SK-N-MC (cell line): ENCODE data around the gene PSMC5.
A peak's percentile ranks its signal among the peaks of the same experiment; 100 is the strongest.

ENCODE experiments used
- DNase-seq: peaks from one replicate; pipeline ENCODE4 v3.0.0-alpha.2; 2011; ENCODE audit warnings: low read depth, low spot score
- H3K27ac ChIP-seq: fragments of 200-600 bp; sonication (generic); 2 replicates; pipeline ENCODE4 v1.5.1; 2016; ENCODE audit warnings: mixed run types
- H3K36me3 ChIP-seq: fragments of 200-600 bp; sonication (generic); 2 replicates; pipeline ENCODE4 v1.6.1; 2017; ENCODE audit warnings: antibody characterized with exemption, low read length, mixed read lengths; ENCODE audit not compliant: insufficient read depth
- H3K4me3 ChIP-seq: fragments of 200-600 bp; sonication (generic); 2 replicates; pipeline ENCODE4 v1.5.1; 2016
- H3K9ac ChIP-seq: fragments of 200-600 bp; sonication (generic); 2 replicates; pipeline ENCODE4 v1.8.0; 2017; ENCODE audit warnings: mixed run types, mixed read lengths; ENCODE audit not compliant: insufficient read length
- H3K9me3 ChIP-seq: fragments of 200-600 bp; sonication (generic); 2 replicates; pipeline ENCODE4 v1.6.1; 2017; ENCODE audit warnings: low read depth, mild to moderate bottlenecking, antibody characterized with exemption, low read length, moderate library complexity, mixed read lengths
- EZH2 ChIP-seq: fragments of 200-600 bp; sonication (generic); IDR thresholded peaks from one replicate; pipeline ENCODE4 v1.6.1; 2017; ENCODE audit warnings: antibody characterized with exemption
- FOXP2 ChIP-seq: optimal IDR thresholded peaks from 2 replicates; pipeline ENCODE3; 2011; ENCODE audit warnings: mild to moderate bottlenecking, moderate library complexity; ENCODE audit not compliant: insufficient read depth; ENCODE audit errors: extremely low read length, control extremely low read depth
- POLR2AphosphoS5 ChIP-seq: IDR thresholded peaks from 2 replicates; pipeline ENCODE4 v1.6.1; 2012; ENCODE audit warnings: mild to moderate bottlenecking, low read depth, low read length, borderline replicate concordance

The PSMC5 gene

DNA sequence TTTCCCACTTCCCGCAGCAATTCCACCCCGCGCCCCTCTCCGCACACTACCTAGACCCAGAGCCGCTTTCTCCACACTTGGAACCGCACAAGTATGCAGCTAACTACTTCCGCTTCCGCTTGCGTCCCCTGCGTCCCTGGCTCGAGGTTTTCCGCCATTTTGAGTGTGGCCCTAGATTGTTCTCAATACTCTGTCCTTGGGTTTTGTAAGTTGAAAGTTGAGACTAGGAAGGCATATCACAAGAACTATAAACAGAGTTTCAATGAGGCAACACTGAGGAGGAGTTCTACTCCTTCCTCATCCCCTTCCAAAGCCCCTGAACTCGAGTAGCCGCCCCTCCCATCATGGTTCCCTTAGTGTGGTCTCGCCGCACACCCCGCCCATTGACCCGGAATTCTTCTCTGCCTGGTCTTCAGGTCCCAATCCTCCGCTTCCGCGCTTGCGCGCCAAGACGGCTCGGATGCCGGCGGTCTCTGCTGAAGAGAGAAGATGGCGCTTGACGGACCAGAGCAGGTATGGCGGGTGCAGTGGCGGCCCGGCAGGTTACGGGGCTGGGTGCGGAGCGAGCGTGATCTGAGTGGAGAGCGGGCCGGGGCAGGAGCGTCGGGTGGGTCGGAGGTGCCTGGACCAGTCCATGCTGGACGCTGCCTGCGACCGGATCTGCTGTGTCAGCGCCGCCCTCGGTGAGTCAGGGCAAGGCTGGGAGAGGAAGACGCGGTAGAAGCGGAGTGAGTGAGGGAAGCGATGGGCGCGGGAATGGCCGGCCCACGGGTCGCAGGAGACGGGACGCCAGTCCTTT is at the start of gene PSMC5, which contains the start of gene FTSJ3:
TSS of gene PSMC5 (plus strand) at position 430 of the 799 bp plus-strand sequence. CDS start at position 490, 60 bp downstream.
TSS of gene FTSJ3 (minus strand) at position 662 of the 799 bp plus-strand sequence. CDS start 761 bp downstream, outside the sequence.
- Histone ChIP-seq H3K36me3 (peaks cover 72% of the 10 kb centered on the region), H3K9ac (peak within 1 kb of the TSS; percentile 98), H3K27ac (peak within 1 kb of the TSS; percentile 98), H3K4me3 (peak within 1 kb of the TSS; percentile 99), H3K9me3 (no peaks in the 10 kb centered on the region)
- TF ChIP-seq POLR2AphosphoS5 (peak; percentile 95), FOXP2 (no peak), EZH2 (no peak)
- DNase-seq, result peak; percentile 81

DNA sequence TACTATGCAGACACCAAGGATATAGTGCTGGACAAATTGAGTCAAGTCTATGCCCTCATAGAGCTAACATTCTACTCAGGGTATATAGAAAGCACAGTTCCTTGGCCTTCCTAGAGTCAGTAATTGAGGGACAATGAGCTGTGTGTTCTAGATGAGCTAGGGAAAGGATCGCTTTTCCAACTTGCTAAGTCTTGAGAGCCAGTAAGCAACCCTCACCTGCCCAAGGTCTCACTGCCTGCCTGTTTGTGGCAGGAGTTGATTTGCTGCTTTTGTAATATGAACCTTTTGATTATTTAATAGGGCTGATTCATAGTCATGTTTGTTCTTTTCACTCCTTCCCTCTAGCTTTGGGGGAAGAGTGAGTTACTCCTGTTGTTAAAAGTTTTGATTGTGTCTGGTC is 46.7 kb upstream of the PSMC5 start:
- TF ChIP-seq POLR2AphosphoS5 (no peak), FOXP2 (no peak), EZH2 (no peak)
- Histone ChIP-seq H3K9ac (peak overlapping the region; percentile 26), H3K27ac (no peak overlapping the region), H3K36me3 (peaks cover 89% of the 10 kb centered on the region), H3K4me3 (no peak overlapping the region), H3K9me3 (no peaks in the 10 kb centered on the region)
- no peak for DNase-seq

DNA sequence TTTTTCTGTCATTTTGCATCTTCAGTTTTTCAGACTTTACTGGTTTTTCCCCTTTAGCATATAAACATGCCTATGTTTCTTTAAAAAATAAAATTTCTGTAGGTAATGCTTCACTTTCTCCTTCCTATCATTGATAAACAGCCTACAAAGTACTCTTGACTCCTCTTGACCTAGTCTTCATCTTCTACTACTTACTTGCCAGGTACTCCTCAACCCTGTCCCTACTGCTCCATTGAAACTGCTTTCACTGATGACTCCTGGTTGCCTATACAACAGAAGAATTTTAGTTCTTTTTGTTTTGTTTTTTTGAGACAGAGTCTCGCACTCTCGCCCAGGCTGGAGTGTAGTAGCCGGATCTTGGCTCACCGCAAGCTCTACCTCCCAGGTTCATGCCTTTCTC is 46.3 kb upstream of the PSMC5 start:
- TF ChIP-seq POLR2AphosphoS5, result no peak
- TF ChIP-seq EZH2, result no peak
- TF ChIP-seq FOXP2, result no peak
- Histone ChIP-seq H3K27ac (no peak overlapping the region), H3K9me3 (no peaks in the 10 kb centered on the region), H3K9ac (peak overlapping the region; percentile 26), H3K36me3 (peaks cover 90% of the 10 kb centered on the region), H3K4me3 (no peak overlapping the region)
- DNase-seq, result no peak

DNA sequence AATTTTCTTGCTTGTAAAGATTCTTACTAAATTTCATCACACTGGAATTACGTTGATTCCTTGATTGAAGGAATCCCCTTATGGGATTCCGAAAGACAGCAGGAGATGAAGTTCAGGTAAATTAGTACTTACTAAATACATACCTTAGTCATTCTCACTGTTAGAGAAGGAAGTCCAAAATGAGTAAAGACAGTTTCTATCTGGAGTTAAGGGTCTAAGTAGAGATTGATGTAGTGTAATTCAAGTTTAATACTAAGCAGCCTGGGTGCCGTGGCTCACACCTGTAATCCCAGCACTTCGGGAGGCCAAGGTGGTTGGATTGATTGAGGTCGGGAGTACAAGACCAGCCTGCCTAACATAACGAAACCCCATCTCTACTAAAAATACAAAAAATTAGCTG is 43.7 kb upstream of the PSMC5 start:
- no peak overlapping the region for H3K4me3 ChIP-seq
- no peak overlapping the region for H3K27ac ChIP-seq
- H3K9ac ChIP-seq, result no peak overlapping the region
- no peak for DNase-seq
- no peaks in the 10 kb centered on the region for H3K9me3 ChIP-seq
- TF ChIP-seq EZH2 (no peak), POLR2AphosphoS5 (no peak), FOXP2 (no peak)
- peaks cover 90% of the 10 kb centered on the region for H3K36me3 ChIP-seq

DNA sequence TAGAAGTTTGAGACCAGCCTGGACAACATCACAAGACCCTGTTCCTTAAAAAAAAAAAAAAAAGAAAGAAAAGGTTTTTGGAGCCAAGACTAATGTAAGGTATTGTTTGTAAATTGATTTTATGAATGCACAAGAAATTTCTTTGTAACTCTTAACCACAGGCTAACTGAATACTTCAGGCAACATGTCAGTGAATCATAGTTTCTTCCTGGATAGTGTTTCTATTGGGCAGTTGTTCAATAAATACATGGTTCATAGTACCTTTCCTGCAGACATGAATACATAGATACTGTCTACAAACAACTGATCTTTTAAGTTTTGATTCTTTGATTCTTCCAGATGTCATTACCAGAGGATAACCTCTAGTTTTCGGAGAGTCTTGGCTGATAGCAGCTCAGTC is 41.7 kb upstream of the PSMC5 start:
- H3K36me3 ChIP-seq, result peaks cover 89% of the 10 kb centered on the region
- H3K9me3 ChIP-seq, result no peaks in the 10 kb centered on the region
- H3K9ac ChIP-seq, result no peak overlapping the region
- H3K27ac ChIP-seq, result no peak overlapping the region
- no peak for TF ChIP-seq POLR2AphosphoS5
- no peak for TF ChIP-seq EZH2
- no peak for TF ChIP-seq FOXP2
- DNase-seq, result no peak
- no peak overlapping the region for H3K4me3 ChIP-seq

DNA sequence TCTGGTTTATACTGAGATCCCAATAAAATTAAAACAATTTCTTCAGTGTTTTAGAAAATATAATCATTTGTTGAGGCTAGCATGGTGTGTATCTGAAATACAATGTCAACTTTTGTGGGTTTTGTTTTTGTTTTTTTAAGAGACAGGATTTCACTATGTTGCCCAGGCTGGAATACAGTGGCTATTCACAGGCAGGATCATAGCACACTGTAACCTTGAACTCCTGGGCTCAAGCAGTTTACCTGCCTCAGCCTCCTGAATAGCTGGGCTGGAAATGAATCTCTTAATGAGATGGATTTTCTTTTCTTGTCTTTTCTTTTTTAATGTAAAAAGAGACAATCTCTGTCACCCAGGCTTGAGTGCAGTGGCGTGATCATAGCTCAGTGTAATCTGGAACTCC is 41.1 kb upstream of the PSMC5 start:
- Histone ChIP-seq H3K4me3 (no peak overlapping the region), H3K9me3 (no peaks in the 10 kb centered on the region), H3K27ac (no peak overlapping the region), H3K36me3 (peaks cover 89% of the 10 kb centered on the region), H3K9ac (no peak overlapping the region)
- DNase-seq, result no peak
- no peak for TF ChIP-seq EZH2
- TF ChIP-seq POLR2AphosphoS5, result no peak
- TF ChIP-seq FOXP2, result no peak

DNA sequence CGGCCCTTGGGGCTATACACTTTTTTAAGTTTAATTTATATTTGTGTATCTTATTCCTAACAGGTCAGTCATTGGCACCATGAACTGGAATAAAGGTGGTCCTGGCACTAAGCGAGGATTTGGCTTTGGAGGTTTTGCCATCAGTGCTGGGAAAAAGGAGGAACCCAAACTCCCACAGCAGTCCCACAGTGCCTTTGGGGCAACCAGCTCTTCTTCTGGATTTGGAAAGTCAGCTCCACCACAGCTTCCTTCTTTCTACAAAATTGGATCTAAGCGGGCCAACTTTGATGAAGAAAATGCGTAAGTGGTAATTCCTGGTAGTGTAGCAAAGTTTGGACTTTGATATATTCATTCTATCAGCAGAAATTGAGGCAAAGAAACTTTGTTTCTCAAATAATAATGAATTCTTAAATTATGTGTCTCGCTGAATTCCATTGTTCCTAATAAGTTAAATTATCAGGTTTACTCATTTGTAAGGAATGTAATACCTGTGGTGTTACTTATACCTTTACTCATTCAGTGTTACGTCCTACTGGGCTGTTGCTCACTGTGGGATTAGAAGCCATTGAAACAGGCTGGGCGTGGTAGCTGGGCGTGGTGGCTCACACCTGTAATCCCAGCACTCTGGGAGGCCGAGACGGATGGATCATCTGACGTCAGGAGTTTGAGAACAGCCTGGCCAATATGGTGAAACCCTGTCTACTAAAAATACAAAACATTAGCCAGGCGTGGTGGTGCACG is 40.1 kb upstream of the PSMC5 start:
- peaks cover 97% of the 10 kb centered on the region for H3K36me3 ChIP-seq
- DNase-seq, result no peak
- no peak overlapping the region for H3K27ac ChIP-seq
- no peaks in the 10 kb centered on the region for H3K9me3 ChIP-seq
- no peak overlapping the region for H3K9ac ChIP-seq
- TF ChIP-seq POLR2AphosphoS5 (no peak), EZH2 (no peak), FOXP2 (no peak)
- H3K4me3 ChIP-seq, result no peak overlapping the region

DNA sequence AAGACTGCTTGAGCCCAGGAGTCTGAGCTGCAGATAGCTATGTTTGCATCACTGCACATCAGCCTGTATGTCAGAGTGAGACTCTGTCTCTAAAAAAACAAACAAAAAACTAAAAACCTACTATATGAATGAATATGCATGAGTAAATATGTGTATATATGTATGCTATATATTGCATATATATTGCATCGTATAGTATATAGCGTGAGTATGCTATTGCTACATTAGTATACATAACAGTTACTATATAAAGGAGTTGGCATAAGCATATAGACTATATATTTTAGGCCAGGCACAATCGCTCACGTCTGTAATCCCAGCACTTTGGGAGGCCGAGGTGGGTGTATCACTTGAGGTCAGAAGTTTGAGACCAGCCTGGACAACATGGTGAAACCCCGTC is 37.2 kb upstream of the PSMC5 start:
- H3K9ac ChIP-seq, result no peak overlapping the region
- H3K9me3 ChIP-seq, result no peaks in the 10 kb centered on the region
- no peak for DNase-seq
- H3K27ac ChIP-seq, result peak overlapping the region; percentile 58; the same call in 1 of the 2 replicates
- peaks cover 97% of the 10 kb centered on the region for H3K36me3 ChIP-seq
- TF ChIP-seq POLR2AphosphoS5, result no peak
- TF ChIP-seq FOXP2, result no peak
- no peak for TF ChIP-seq EZH2
- no peak overlapping the region for H3K4me3 ChIP-seq
